ENCODE data around the gene FLYWCH1. TPM values are rescaled to one million over a fixed set of nuclear protein-coding genes. Genes with fewer than 3 reads are reported as not detected.

The FLYWCH1 gene
- total and polyA plus RNA-seq, 2 donors (not counting 1 experiment from before 2014, with no cell fraction given), result 78.3 to 120 TPM

DNA sequence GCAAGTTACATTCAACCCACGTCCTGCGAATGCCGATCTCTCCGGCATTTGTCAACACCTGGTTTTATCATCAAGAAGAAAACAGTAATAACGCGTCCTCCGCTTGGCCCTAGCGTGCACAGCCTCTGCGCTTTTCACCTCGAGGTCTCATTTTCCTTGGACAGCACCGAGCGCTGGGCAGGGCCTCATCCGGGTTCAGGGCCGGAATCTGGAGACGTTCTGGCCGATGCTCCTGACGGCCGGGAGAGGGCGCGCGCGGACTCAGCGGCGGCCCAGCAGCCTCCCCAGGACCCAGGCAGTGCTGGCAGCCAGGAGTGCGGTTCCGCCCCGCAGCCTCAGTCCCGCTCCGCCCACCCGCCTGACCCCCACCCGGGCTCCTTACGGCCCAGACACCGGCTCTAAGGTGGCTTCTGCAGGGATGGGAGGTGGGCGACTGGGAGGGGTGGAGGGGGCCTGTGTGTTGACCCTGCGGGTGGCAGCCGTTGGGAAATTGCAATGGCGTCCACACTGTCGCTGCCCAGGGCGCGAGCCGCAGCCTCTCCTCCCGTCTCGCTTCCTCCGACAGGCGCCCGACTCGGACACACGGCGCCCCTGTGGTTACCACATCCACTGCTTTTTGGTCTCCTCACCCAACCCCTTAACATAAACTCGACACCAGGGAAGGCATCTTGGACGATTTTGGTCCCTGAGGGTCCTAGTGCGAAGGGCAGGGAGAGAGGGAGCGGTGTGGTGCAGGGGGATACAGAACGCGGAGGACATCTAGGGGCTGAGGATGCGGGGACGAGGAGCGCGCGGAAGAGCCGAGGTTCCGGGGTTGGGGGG lies 7.4 kb upstream of the FLYWCH1 start:
- Mint-ChIP-seq H3K4me1 (peaks cover 30% of the 10 kb centered on the region), H3K9me3 (ENCODE audit: insufficient read depth) (no peaks in the 10 kb centered on the region), H3K27me3 (no peaks in the 10 kb centered on the region), H3K4me3 (peak overlapping the region; percentile 93), H3K27ac (peak overlapping the region; percentile 86)
- peak; percentile 63 for ATAC-seq (ENCODE audit: low read depth)
- Histone ChIP-seq H3K79me2 (ENCODE audit: control insufficient read depth, insufficient read depth, low read length) (no peaks in the 10 kb centered on the region), H3K4me1 (ENCODE audit: control insufficient read depth in 2 of 2, insufficient read depth in 2 of 2, low read length in 2 of 2) (peaks cover 10 to 28% of the 10 kb centered on the region in 2 donors), H3K36me3 (replicated peaks in 1 of 2; ENCODE audit: control extremely low read depth in 1 of 2, control insufficient read depth in 1 of 2, extremely low read depth in 1 of 2, insufficient read depth in 2 of 2, low read length in 1 of 2) (no peaks in the 10 kb centered on the region), H3K4me2 (replicated peaks; ENCODE audit: low read depth, low read length, poor library complexity, severe bottlenecking) (peak overlapping the region; percentile 98), H3K4me3 (ENCODE audit: control extremely low read depth in 1 of 5, extremely low read depth in 1 of 5, insufficient read depth in 1 of 5, low read depth in 2 of 5, low read length in 4 of 5) (peak overlapping the region; percentile 56 to 85 (median 74)), H2AFZ (ENCODE audit: insufficient read depth, low read depth, low read length, poor library complexity, severe bottlenecking) (peak overlapping the region; percentile 91), H3K27me3 (replicated peaks in 1 of 4; ENCODE audit: control extremely low read depth in 1 of 4, control insufficient read depth in 3 of 4, insufficient read depth in 4 of 4, low read length in 3 of 4) (no peaks in the 10 kb centered on the region), H3K9ac (ENCODE audit: low read length) (peak overlapping the region; percentile 76), H3K9me3 (ENCODE audit: control extremely low read depth in 1 of 3, control insufficient read depth in 2 of 3, insufficient read depth in 1 of 3, low read length in 2 of 3) (peaks cover 0 to 4% (median 0%) of the 10 kb centered on the region in 3 donors), H3K27ac (ENCODE audit: low read length in 2 of 2) (peak overlapping the region; percentile 19 to 34), H4K20me1 (ENCODE audit: control insufficient read depth, insufficient read depth, low read length, poor library complexity, severe bottlenecking) (no peaks in the 10 kb centered on the region)
- WGBS (ENCODE audit: insufficient coverage), result 2% methylated on average over 56 of the region's 62 CpGs
- CTCF ChIA-PET, result interaction anchor here (1.0 to 2.6 kb wide), 2 partner anchors 21 to 23 kb away, joined by 3 to 10 read pairs; partner anchors contain the start of gene FLYWCH2
- peak; percentile 88 for DNase-seq
- intact Hi-C loops (cut with micrococcal nuclease), result loop anchor here (1.0 to 10.0 kb wide), 3 partner anchors 15 to 750 kb away; partner anchors contain the start of genes KREMEN2 and TRAF7
- TF ChIP-seq EZH2 (IDR thresholded peaks at IDR 0.05; ENCODE audit: borderline replicate concordance, insufficient read depth, low read depth, low read length, poor library complexity, severe bottlenecking), result no peak
- TF ChIP-seq, protein P1, sequence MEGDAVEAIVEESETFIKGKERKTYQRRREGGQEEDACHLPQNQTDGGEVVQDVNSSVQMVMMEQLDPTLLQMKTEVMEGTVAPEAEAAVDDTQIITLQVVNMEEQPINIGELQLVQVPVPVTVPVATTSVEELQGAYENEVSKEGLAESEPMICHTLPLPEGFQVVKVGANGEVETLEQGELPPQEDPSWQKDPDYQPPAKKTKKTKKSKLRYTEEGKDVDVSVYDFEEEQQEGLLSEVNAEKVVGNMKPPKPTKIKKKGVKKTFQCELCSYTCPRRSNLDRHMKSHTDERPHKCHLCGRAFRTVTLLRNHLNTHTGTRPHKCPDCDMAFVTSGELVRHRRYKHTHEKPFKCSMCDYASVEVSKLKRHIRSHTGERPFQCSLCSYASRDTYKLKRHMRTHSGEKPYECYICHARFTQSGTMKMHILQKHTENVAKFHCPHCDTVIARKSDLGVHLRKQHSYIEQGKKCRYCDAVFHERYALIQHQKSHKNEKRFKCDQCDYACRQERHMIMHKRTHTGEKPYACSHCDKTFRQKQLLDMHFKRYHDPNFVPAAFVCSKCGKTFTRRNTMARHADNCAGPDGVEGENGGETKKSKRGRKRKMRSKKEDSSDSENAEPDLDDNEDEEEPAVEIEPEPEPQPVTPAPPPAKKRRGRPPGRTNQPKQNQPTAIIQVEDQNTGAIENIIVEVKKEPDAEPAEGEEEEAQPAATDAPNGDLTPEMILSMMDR (IDR thresholded peaks at IDR 0.05), result peak; percentile 92
- POLR2A ChIA-PET, result no interaction called here

DNA sequence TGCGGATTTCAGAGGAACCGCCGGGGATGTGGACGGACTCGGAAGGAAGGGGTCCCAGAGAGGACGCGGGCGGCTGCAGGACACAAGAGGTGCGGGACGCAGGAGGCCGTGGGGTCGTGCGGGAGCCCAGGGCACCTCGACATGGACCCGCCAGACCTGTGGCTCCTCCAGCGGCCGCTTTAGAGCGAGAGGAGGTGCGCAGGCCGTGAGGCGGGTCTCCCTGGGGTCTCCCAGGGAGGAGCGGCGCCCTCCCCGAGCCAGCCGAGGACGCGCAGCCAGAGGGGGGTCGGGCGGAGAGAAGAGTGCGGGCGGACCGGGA lies 6.8 kb upstream of the FLYWCH1 start:
- CTCF ChIA-PET, result interaction anchor here (1.2 to 3.6 kb wide), 3 partner anchors 15 to 37 kb away, joined by 3 to 22 read pairs (median 22); partner anchors contain the start of gene FLYWCH2
- intact Hi-C loops (cut with micrococcal nuclease), result loop anchor here (1.0 to 10.0 kb wide), 7 partner anchors 8 to 750 kb away; partner anchors contain the start of genes KREMEN2, THOC6 and TRAF7

More for the DNA sequence above, 6.8 kb upstream of the FLYWCH1 start:
- ATAC-seq (ENCODE audit: low read depth) (peak; percentile 0), DNase-seq (no peak)
- H3K4me2 ChIP-seq (replicated peaks; ENCODE audit: low read depth, low read length, poor library complexity, severe bottlenecking), result peak overlapping the region; percentile 98
- no peaks in the 10 kb centered on the region for H3K79me2 ChIP-seq (ENCODE audit: control insufficient read depth, insufficient read depth, low read length)
- H3K9me3 ChIP-seq (ENCODE audit: control extremely low read depth in 1 of 3, control insufficient read depth in 2 of 3, insufficient read depth in 1 of 3, low read length in 2 of 3), result peaks cover 0 to 4% (median 0%) of the 10 kb centered on the region in 3 donors
- POLR2A ChIA-PET, result interaction anchor here (0.5 to 1.6 kb wide), 3 partner anchors 22 to 1484 kb away, joined by 4 to 8 read pairs (median 5); partner anchors contain the start of genes FLYWCH2 and UQCC4
- H3K4me1 ChIP-seq (ENCODE audit: control insufficient read depth in 2 of 2, insufficient read depth in 2 of 2, low read length in 2 of 2), result peaks cover 10 to 28% of the 10 kb centered on the region in 2 donors
- TF ChIP-seq EZH2 (IDR thresholded peaks at IDR 0.05; ENCODE audit: borderline replicate concordance, insufficient read depth, low read depth, low read length, poor library complexity, severe bottlenecking), result no peak
- TF ChIP-seq, protein P1 (IDR thresholded peaks at IDR 0.05), result no peak
- H3K36me3 ChIP-seq (replicated peaks in 1 of 2; ENCODE audit: control extremely low read depth in 1 of 2, control insufficient read depth in 1 of 2, extremely low read depth in 1 of 2, insufficient read depth in 2 of 2, low read length in 1 of 2), result no peaks in the 10 kb centered on the region
- H3K9ac ChIP-seq (ENCODE audit: low read length), result peak overlapping the region; percentile 76
- peak overlapping the region; percentile 93 for H3K4me3 Mint-ChIP-seq
- H3K9me3 Mint-ChIP-seq (ENCODE audit: insufficient read depth), result no peaks in the 10 kb centered on the region
- peak overlapping the region; percentile 19 to 22 for H3K27ac ChIP-seq (ENCODE audit: low read length in 2 of 2)
- WGBS (ENCODE audit: insufficient coverage), result under 1% methylated on average over 32 of the region's 32 CpGs
- H3K27ac Mint-ChIP-seq, result peak overlapping the region; percentile 86
- H3K4me3 ChIP-seq (ENCODE audit: control extremely low read depth in 1 of 5, extremely low read depth in 1 of 5, insufficient read depth in 1 of 5, low read depth in 2 of 5, low read length in 4 of 5), result peak overlapping the region; percentile 56 to 85 (median 74)
- H3K27me3 ChIP-seq (replicated peaks in 1 of 4; ENCODE audit: control extremely low read depth in 1 of 4, control insufficient read depth in 3 of 4, insufficient read depth in 4 of 4, low read length in 3 of 4), result no peaks in the 10 kb centered on the region
- H3K27me3 Mint-ChIP-seq, result no peaks in the 10 kb centered on the region
- peaks cover 30% of the 10 kb centered on the region for H3K4me1 Mint-ChIP-seq
- H2AFZ ChIP-seq (ENCODE audit: insufficient read depth, low read depth, low read length, poor library complexity, severe bottlenecking), result peak overlapping the region; percentile 91
- no peaks in the 10 kb centered on the region for H4K20me1 ChIP-seq (ENCODE audit: control insufficient read depth, insufficient read depth, low read length, poor library complexity, severe bottlenecking)

Data from B cell (primary cell).